CD8-positive, alpha-beta memory T cell (primary cell): ENCODE results near the gene ANTXR2. TPM values are rescaled to one million over a fixed set of nuclear protein-coding genes. Genes with fewer than 3 reads are reported as not detected.
A peak's percentile ranks its signal among the peaks of the same experiment; 100 is the strongest.

Experiments used
- CTCF ChIA-PET: fragments of 350-600 bp; sonication (Branson Sonifier 250); formaldehyde crosslinking; loops from one replicate; lab custom pipeline; 2021; ENCODE audit warnings: antibody characterized with exemption; lab: Charles Lee
- POLR2A ChIA-PET: fragments of 350-600 bp; sonication (Branson Sonifier 250); formaldehyde crosslinking; loops from one replicate; lab custom pipeline; 2021; ENCODE audit warnings: antibody characterized with exemption; lab: Charles Lee
- DNase-seq, 5 donors: peaks; one replicate each; pipeline versions ENCODE4 v3.0.0 to v3.0.0-alpha.2; 2020 to 2022; ENCODE audit warnings: mixed read lengths in 1 of 5
- H3K27ac ChIP-seq: one replicate; pipeline ENCODE4 v1.7.0; 2013; ENCODE audit warnings: low read depth, mild to moderate bottlenecking, low read length, moderate library complexity
- H3K27me3 ChIP-seq: 2 replicates; pipeline ENCODE4 v1.7.0; 2013; ENCODE audit warnings: low read length, mild to moderate bottlenecking; ENCODE audit not compliant: insufficient read depth, poor library complexity, severe bottlenecking
- H3K36me3 ChIP-seq: 2 replicates; pipeline ENCODE4 v1.7.0; 2013; ENCODE audit warnings: mild to moderate bottlenecking, low read length, moderate library complexity; ENCODE audit not compliant: insufficient read depth
- H3K4me1 ChIP-seq: 2 replicates; pipeline ENCODE4 v1.7.0; 2013; ENCODE audit warnings: mild to moderate bottlenecking, low read length, moderate library complexity; ENCODE audit not compliant: insufficient read depth
- H3K4me3 ChIP-seq: 2 replicates; pipeline ENCODE4 v1.7.0; 2013; ENCODE audit warnings: mild to moderate bottlenecking, low read length
- H3K9me3 ChIP-seq: 2 replicates; pipeline ENCODE4 v1.7.0; 2013; ENCODE audit warnings: mild to moderate bottlenecking, low read length
- H3K27ac Mint-ChIP-seq, 8 donors: one replicate each; pipeline ENCODE4 v1.8.0; 2020 to 2021; ENCODE audit warnings: mixed read lengths in 8 of 8, mild to moderate bottlenecking in 6 of 8, inconsistent platforms in 3 of 8, moderate library complexity in 3 of 8
- H3K27me3 Mint-ChIP-seq, 2 donors: one replicate each; pipeline ENCODE4 v1.8.0; 2020 to 2021; ENCODE audit warnings: mixed read lengths in 2 of 2, mild to moderate bottlenecking in 1 of 2, moderate library complexity in 1 of 2
- H3K36me3 Mint-ChIP-seq, 3 donors: one replicate each; pipeline ENCODE4 v1.8.0; 2020 to 2021; ENCODE audit warnings: mixed read lengths in 3 of 3, inconsistent platforms in 1 of 3, mild to moderate bottlenecking in 1 of 3
- H3K4me1 Mint-ChIP-seq, 3 donors: one replicate each; pipeline ENCODE4 v1.8.0; 2020 to 2021; ENCODE audit warnings: mixed read lengths in 3 of 3, inconsistent platforms in 1 of 3, mild to moderate bottlenecking in 1 of 3
- H3K4me3 Mint-ChIP-seq, 7 donors: one replicate each; pipeline ENCODE4 v1.8.0; 2020 to 2021; ENCODE audit warnings: mixed read lengths in 7 of 7, mild to moderate bottlenecking in 6 of 7, moderate library complexity in 4 of 7, inconsistent platforms in 2 of 7
- H3K9me3 Mint-ChIP-seq, 5 donors: one replicate each; pipeline ENCODE4 v1.8.0; 2020 to 2022; ENCODE audit warnings: mixed read lengths in 5 of 5, mild to moderate bottlenecking in 3 of 5, moderate library complexity in 2 of 5, inconsistent platforms in 1 of 5
- polyA plus RNA-seq: library from polyadenylated mRNA; unstranded; fragments of 300-500 nt; fragmentation: Illumina TruSeq; gene quantifications from one replicate; pipeline ENCODE4 v1.2.3, GENCODE V29; 2021
- total RNA-seq, 2 experiments: library from RNA; stranded (reverse); gene quantifications; one replicate each; pipeline ENCODE4 v1.2.3, GENCODE V29; 2021

ANTXR2 gene
- total and polyA plus RNA-seq, 3 experiments from 2014 or later: 18.2 to 44.2 (median 20.6) TPM

- no peak for DNase-seq
- Mint-ChIP-seq H3K9me3 (no peaks in the 10 kb centered on the region), H3K36me3 (peaks cover 0 to 48% (median 16%) of the 10 kb centered on the region in 3 donors), H3K27ac (no peak overlapping the region), H3K4me1 (peaks cover 5 to 26% (median 6%) of the 10 kb centered on the region in 3 donors), H3K4me3 (no peak overlapping the region), H3K27me3 (no peaks in the 10 kb centered on the region)
- no peaks in the 10 kb centered on the region for H3K27me3 ChIP-seq
- no peaks in the 10 kb centered on the region for H3K9me3 ChIP-seq
- ChIA-PET POLR2A (no interaction called here), CTCF (no interaction called here)
- H3K27ac ChIP-seq: no peak overlapping the region
- H3K4me1 ChIP-seq: no peaks in the 10 kb centered on the region
- no peak overlapping the region for H3K4me3 ChIP-seq
- H3K36me3 ChIP-seq: no peaks in the 10 kb centered on the region
Measured at GRCh38 chr4:80043541-80043940, 29.5 kb downstream of the ANTXR2 start.

GRCh38 chr4:80042821-80043220 lies 30.2 kb downstream of the ANTXR2 start:
- ChIA-PET POLR2A (interaction anchor here (0.7 kb wide), 1 partner anchor 118 kb away, joined by 3 read pairs; no protein-coding TSS in a partner anchor), CTCF (no interaction called here)
- Histone ChIP-seq H3K4me3 (no peak overlapping the region), H3K4me1 (peaks cover under 1% of the 10 kb centered on the region), H3K9me3 (no peaks in the 10 kb centered on the region), H3K36me3 (no peaks in the 10 kb centered on the region), H3K27ac (no peak overlapping the region), H3K27me3 (no peaks in the 10 kb centered on the region)
- Mint-ChIP-seq H3K27me3 (no peaks in the 10 kb centered on the region), H3K27ac (no peak overlapping the region), H3K36me3 (peaks cover 0 to 47% (median 16%) of the 10 kb centered on the region in 3 donors), H3K4me1 (peaks cover 5 to 26% (median 6%) of the 10 kb centered on the region in 3 donors), H3K9me3 (no peaks in the 10 kb centered on the region), H3K4me3 (no peak overlapping the region)
- DNase-seq: no peak

GRCh38 chr4:80037864-80038263 lies 35.2 kb downstream of the ANTXR2 start:
- Histone ChIP-seq H3K4me1 (peaks cover 20% of the 10 kb centered on the region), H3K36me3 (no peaks in the 10 kb centered on the region), H3K9me3 (no peaks in the 10 kb centered on the region), H3K27ac (no peak overlapping the region), H3K4me3 (no peak overlapping the region), H3K27me3 (no peaks in the 10 kb centered on the region)
- Mint-ChIP-seq H3K4me3 (no peak overlapping the region), H3K4me1 (peaks cover 27 to 40% (median 31%) of the 10 kb centered on the region in 3 donors), H3K9me3 (no peaks in the 10 kb centered on the region), H3K36me3 (peaks cover 3 to 38% (median 13%) of the 10 kb centered on the region in 3 donors), H3K27me3 (peaks cover 0 to 1% of the 10 kb centered on the region in 2 donors), H3K27ac (peak overlapping the region in 3 of 8 donors; percentile 28 to 47 (median 32))
- POLR2A ChIA-PET: no interaction called here
- CTCF ChIA-PET: no interaction called here
- DNase-seq: no peak

- no peaks in the 10 kb centered on the region for H3K36me3 ChIP-seq
- Mint-ChIP-seq H3K27me3 (peaks cover 0 to 1% of the 10 kb centered on the region in 2 donors), H3K27ac (peak overlapping the region; percentile 30 to 90 (median 82)), H3K36me3 (peaks cover 3 to 40% (median 12%) of the 10 kb centered on the region in 3 donors), H3K4me3 (peak overlapping the region in 6 of 7 donors; percentile 15 to 80 (median 45)), H3K9me3 (no peaks in the 10 kb centered on the region), H3K4me1 (peaks cover 27 to 40% (median 31%) of the 10 kb centered on the region in 3 donors)
- no peak overlapping the region for H3K27ac ChIP-seq
- ChIA-PET POLR2A (no interaction called here), CTCF (no interaction called here)
- peak in 1 of 5 donors; percentile 14 for DNase-seq
- peaks cover 20% of the 10 kb centered on the region for H3K4me1 ChIP-seq
- no peaks in the 10 kb centered on the region for H3K9me3 ChIP-seq
- H3K27me3 ChIP-seq: no peaks in the 10 kb centered on the region
- no peak overlapping the region for H3K4me3 ChIP-seq
Measured at GRCh38 chr4:80036949-80037685, 35.9 kb downstream of the ANTXR2 start.

- POLR2A ChIA-PET: interaction anchor here (1.5 kb wide), 1 partner anchor 36 kb away, joined by 4 read pairs; the partner anchor contains the start of gene ANTXR2
- H3K9me3 ChIP-seq: no peaks in the 10 kb centered on the region
Measured at GRCh38 chr4:80036306-80036705, 36.7 kb downstream of the ANTXR2 start.

GRCh38 chr4:80035336-80035735 lies 37.7 kb downstream of the ANTXR2 start:
- no peak overlapping the region for H3K4me3 ChIP-seq
- ChIA-PET POLR2A (interaction anchor here (1.5 kb wide), 1 partner anchor 37 kb away, joined by 4 read pairs; the partner anchor contains the start of gene ANTXR2), CTCF (interaction anchor here (1.4 kb wide), 1 partner anchor 167 kb away, joined by 6 read pairs; no protein-coding TSS in a partner anchor)
- no peaks in the 10 kb centered on the region for H3K36me3 ChIP-seq
- H3K27me3 ChIP-seq: no peaks in the 10 kb centered on the region
- Mint-ChIP-seq H3K27ac (peak overlapping the region in 6 of 8 donors; percentile 47 to 79 (median 66)), H3K4me3 (peak overlapping the region in 4 of 7 donors; percentile 2 to 50 (median 24)), H3K27me3 (peaks cover 0 to 1% of the 10 kb centered on the region in 2 donors), H3K4me1 (peaks cover 27 to 42% (median 31%) of the 10 kb centered on the region in 3 donors), H3K9me3 (no peaks in the 10 kb centered on the region), H3K36me3 (peaks cover 3 to 33% (median 12%) of the 10 kb centered on the region in 3 donors)
- DNase-seq: peak in 1 of 5 donors; percentile 18
- H3K9me3 ChIP-seq: no peaks in the 10 kb centered on the region
- H3K4me1 ChIP-seq: peaks cover 20% of the 10 kb centered on the region
- H3K27ac ChIP-seq: no peak overlapping the region

More at GRCh38 chr4:80036306-80036705, 36.7 kb downstream of the ANTXR2 start:
- Mint-ChIP-seq H3K9me3 (no peaks in the 10 kb centered on the region), H3K4me1 (peaks cover 27 to 37% (median 31%) of the 10 kb centered on the region in 3 donors), H3K27me3 (peaks cover 0 to 1% of the 10 kb centered on the region in 2 donors), H3K4me3 (no peak overlapping the region), H3K27ac (peak overlapping the region in 5 of 8 donors; percentile 7 to 80 (median 21)), H3K36me3 (peaks cover 3 to 34% (median 12%) of the 10 kb centered on the region in 3 donors)
- Histone ChIP-seq H3K4me3 (no peak overlapping the region), H3K36me3 (no peaks in the 10 kb centered on the region), H3K27ac (no peak overlapping the region), H3K4me1 (peaks cover 20% of the 10 kb centered on the region), H3K27me3 (no peaks in the 10 kb centered on the region)
- no peak for DNase-seq
- CTCF ChIA-PET: no interaction called here

GRCh38 chr4:80033581-80033980 lies 39.4 kb downstream of the ANTXR2 start:
- Histone ChIP-seq H3K4me1 (peaks cover 20% of the 10 kb centered on the region), H3K36me3 (no peaks in the 10 kb centered on the region), H3K27me3 (no peaks in the 10 kb centered on the region), H3K9me3 (no peaks in the 10 kb centered on the region), H3K27ac (no peak overlapping the region), H3K4me3 (no peak overlapping the region)
- no peak overlapping the region for H3K4me3 Mint-ChIP-seq
- POLR2A ChIA-PET: no interaction called here
- no peaks in the 10 kb centered on the region for H3K9me3 Mint-ChIP-seq
- peaks cover 26 to 36% (median 27%) of the 10 kb centered on the region in 3 donors for H3K4me1 Mint-ChIP-seq
- H3K27ac Mint-ChIP-seq: no peak overlapping the region
- CTCF ChIA-PET: interaction anchor here (0.9 kb wide), 1 partner anchor 12 kb away, joined by 3 read pairs; no protein-coding TSS in a partner anchor
- no peak for DNase-seq
- peaks cover 0 to 1% of the 10 kb centered on the region in 2 donors for H3K27me3 Mint-ChIP-seq
- H3K36me3 Mint-ChIP-seq: peaks cover 3 to 22% (median 4%) of the 10 kb centered on the region in 3 donors

- POLR2A ChIA-PET: no interaction called here
- no peak overlapping the region for H3K4me3 ChIP-seq
- H3K4me1 ChIP-seq: peaks cover under 1% of the 10 kb centered on the region
- no peaks in the 10 kb centered on the region for H3K9me3 Mint-ChIP-seq
- no peak for DNase-seq
- peaks cover 3 to 27% (median 6%) of the 10 kb centered on the region in 3 donors for H3K36me3 Mint-ChIP-seq
- CTCF ChIA-PET: no interaction called here
- no peaks in the 10 kb centered on the region for H3K27me3 Mint-ChIP-seq
- peaks cover 0 to 10% (median 6%) of the 10 kb centered on the region in 3 donors for H3K4me1 Mint-ChIP-seq
- H3K27ac Mint-ChIP-seq: no peak overlapping the region
- no peak overlapping the region for H3K27ac ChIP-seq
- no peaks in the 10 kb centered on the region for H3K27me3 ChIP-seq
- no peaks in the 10 kb centered on the region for H3K9me3 ChIP-seq
- no peak overlapping the region for H3K4me3 Mint-ChIP-seq
- H3K36me3 ChIP-seq: peaks cover 4% of the 10 kb centered on the region
Measured at GRCh38 chr4:80029364-80029763, 43.7 kb downstream of the ANTXR2 start.
